ENCODE data around the gene NPY5R.
A peak's percentile ranks its signal among the peaks of the same experiment; 100 is the strongest.

NPY5R gene

GRCh38 chr4:163343604-163344146, at the start of gene NPY5R:
Gene NPY5R (plus strand): TSS chr4:163343892. CDS start chr4:163350274, 6,382 bp downstream.
- DNase-seq (ENCODE audit: low read depth), result no peak

GRCh38 chr4:163295138-163295537, 48.6 kb upstream of the NPY5R start:
- no peak for DNase-seq (ENCODE audit: low read depth)

DNA sequence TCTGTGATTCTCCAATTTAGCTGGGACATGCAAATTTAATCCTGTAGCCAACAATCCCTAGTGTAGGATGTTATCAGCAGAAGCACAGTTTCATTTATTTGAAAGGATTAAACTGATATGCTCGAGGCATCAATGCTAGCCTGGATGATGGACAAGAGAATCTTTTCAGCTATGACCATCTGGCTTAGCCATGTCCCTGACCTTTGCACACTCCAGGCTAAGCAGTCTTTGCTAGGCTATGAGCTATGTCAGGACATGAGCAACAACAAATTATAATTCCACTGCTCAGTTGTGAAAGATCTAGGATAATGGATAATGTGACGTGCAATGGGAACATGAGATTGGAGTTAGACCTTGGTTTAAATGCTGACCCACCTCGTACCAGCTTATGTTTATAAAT, 43.2 kb upstream of the NPY5R start:
- DNase-seq (ENCODE audit: low read depth), result no peak

DNA sequence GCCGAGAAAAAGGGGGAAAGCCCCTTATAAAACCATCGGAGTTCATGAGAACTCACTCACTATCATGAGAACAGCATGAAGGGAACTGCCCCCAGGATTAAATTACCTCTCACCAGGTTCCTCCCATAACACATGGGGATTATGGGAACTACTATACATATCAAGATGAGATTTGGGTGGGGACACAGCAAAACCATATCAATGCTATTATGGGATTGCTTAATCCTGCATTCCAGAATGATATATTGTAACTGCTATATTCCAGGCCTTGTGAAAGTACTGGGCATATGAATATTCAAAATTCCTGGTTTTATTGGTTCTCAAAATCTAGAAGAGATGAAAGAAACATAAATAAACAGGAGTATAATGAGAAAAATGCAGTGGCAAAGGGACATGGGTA, 40.6 kb upstream of the NPY5R start:
- no peak for DNase-seq (ENCODE audit: low read depth)

GRCh38 chr4:163309466-163309865, 34.2 kb upstream of the NPY5R start:
- no peak for DNase-seq (ENCODE audit: low read depth)

DNA sequence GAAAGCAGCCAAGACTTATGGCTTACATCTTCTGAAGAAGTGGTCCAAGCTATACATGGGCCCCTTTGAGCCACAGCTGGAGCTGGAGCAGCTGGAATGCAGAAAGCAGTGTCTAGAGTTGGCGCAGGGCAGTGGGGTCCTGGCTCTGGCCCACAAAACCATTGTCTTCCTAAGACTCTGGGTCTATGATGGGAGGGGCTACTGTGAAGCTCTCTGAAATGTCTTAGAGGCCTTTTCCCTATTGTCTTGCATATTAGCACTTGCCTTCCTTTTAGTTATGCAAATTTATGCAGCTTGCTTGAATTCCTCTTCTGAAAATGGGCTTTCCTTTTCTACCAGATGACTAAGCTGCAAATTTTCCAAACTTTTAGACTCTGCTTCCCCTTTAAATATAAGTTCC, 26.6 kb upstream of the NPY5R start:
- no peak for DNase-seq (ENCODE audit: low read depth)

- DNase-seq (ENCODE audit: low read depth), result no peak
Measured at GRCh38 chr4:163330916-163331628, 12.6 kb upstream of the NPY5R start.

- DNase-seq (ENCODE audit: low read depth), result no peak
Measured at GRCh38 chr4:163331629-163332376, 11.9 kb upstream of the NPY5R start.

- peak; percentile 50 for DNase-seq (ENCODE audit: low read depth)
Measured at GRCh38 chr4:163332526-163333406, 10.9 kb upstream of the NPY5R start, which contains the start of gene NPY1R. Gene NPY1R (minus strand): TSS chr4:163332596. CDS start chr4:163326554, 6,042 bp downstream.

- no peak for DNase-seq (ENCODE audit: low read depth)
Measured at GRCh38 chr4:163335384-163335783, 8.3 kb upstream of the NPY5R start.

- DNase-seq (ENCODE audit: low read depth), result no peak
Measured at GRCh38 chr4:163344147-163345125, 744 bp downstream of the NPY5R start.

DNA sequence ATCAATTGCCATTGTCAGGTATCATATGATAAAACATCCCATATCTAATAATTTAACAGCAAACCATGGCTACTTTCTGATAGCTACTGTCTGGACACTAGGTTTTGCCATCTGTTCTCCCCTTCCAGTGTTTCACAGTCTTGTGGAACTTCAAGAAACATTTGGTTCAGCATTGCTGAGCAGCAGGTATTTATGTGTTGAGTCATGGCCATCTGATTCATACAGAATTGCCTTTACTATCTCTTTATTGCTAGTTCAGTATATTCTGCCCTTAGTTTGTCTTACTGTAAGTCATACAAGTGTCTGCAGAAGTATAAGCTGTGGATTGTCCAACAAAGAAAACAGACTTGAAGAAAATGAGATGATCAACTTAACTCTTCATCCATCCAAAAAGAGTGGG, 7.0 kb downstream of the NPY5R start:
- no peak for DNase-seq (ENCODE audit: low read depth)

DNA sequence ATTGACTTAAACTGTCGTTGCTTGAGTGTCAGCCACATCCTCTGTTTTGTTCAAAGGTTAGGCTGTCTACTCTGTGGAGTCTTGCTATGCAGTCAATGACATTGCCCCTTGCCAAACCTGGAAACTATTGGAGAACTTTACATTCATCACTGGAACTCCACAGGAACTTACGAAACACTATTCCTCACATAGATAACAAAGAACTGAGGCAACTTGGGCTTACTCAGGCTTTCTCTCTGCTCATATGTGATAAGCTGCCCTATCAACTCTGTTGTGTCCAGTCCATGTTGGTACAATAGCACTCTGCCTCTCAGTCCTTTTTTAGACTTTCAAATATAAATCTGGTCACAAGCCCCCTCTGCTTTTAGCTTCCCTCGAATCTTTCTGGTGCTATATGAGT, 9.4 kb downstream of the NPY5R start:
- no peak for DNase-seq (ENCODE audit: low read depth)

GRCh38 chr4:163356104-163356503, 12.4 kb downstream of the NPY5R start:
- no peak for DNase-seq (ENCODE audit: low read depth)

GRCh38 chr4:163367651-163368050, 24.0 kb downstream of the NPY5R start:
- DNase-seq (ENCODE audit: low read depth), result no peak

DNA sequence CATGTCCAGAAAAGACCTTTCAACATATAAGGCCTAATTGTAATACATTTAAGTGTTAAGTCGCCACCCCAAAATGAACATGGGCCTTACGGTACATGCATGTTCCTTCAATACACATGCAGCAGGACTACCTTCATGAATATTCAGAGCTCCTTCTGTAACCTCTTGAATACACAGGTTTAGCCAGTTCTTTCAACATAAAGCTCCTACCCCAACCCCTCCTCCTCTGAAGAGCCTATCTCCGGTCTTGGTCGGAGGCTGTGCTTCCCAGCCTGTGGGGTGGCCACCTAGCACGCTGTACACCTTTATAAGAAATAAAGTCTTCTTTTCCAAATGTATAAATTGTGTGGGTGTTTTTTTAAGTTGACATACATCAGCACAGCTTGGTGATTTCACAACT, 28.3 kb downstream of the NPY5R start:
- DNase-seq (ENCODE audit: low read depth), result no peak

DNA sequence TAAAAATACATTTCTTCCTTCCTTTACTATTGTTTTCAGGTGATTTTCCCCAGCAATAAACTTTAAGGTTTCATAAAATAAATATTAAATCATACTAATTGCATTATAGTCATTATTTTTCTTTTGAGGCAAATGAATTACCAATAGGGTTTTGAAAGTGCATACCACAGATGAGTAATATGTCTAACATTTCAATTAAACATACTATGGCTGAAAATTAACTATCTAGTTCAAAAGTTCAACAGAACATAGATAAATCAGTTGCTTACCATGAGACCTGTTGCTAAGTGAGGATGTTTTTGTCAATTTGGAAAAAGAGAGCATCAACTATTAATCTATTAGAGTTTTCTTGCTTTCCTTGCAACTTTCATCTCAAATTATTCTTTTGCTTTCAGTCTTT, 35.0 kb downstream of the NPY5R start:
- DNase-seq (ENCODE audit: low read depth), result no peak

- DNase-seq (ENCODE audit: low read depth), result no peak
Measured at GRCh38 chr4:163380703-163381102, 37.0 kb downstream of the NPY5R start.

GRCh38 chr4:163382178-163382869, 38.6 kb downstream of the NPY5R start:
- DNase-seq (ENCODE audit: low read depth), result no peak

DNA sequence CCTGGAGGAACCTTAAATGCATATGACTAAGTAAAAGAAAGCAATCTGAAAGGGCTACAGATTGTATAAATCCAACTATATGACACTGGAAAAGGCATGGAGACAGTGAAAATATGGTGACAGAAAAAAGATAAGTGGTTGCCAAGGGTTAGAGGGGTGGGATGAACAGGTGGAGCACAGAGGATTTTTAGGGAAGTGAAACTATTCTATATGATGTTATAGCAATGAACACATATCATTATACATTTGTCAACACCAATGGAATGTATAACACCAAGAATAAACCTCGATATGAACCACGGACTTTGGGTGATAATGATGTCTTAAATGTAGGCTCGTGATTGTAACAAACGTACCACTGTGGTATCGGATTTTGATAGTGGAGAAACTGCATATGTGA, 40.7 kb downstream of the NPY5R start:
- DNase-seq (ENCODE audit: low read depth), result no peak
